GM12873 (cell line): ENCODE data around the gene PTGER3.

Source experiments
- TF ChIP-seq, protein P1 (sequence below): IDR thresholded peaks from 2 replicates; pipeline ENCODE4 v1.5.1; 2012; ENCODE audit warnings: low read depth, mild to moderate bottlenecking, moderate library complexity, low read length, control low read depth; ENCODE audit not compliant: insufficient read depth; ENCODE audit errors: missing control alignments

Gene PTGER3

DNA sequence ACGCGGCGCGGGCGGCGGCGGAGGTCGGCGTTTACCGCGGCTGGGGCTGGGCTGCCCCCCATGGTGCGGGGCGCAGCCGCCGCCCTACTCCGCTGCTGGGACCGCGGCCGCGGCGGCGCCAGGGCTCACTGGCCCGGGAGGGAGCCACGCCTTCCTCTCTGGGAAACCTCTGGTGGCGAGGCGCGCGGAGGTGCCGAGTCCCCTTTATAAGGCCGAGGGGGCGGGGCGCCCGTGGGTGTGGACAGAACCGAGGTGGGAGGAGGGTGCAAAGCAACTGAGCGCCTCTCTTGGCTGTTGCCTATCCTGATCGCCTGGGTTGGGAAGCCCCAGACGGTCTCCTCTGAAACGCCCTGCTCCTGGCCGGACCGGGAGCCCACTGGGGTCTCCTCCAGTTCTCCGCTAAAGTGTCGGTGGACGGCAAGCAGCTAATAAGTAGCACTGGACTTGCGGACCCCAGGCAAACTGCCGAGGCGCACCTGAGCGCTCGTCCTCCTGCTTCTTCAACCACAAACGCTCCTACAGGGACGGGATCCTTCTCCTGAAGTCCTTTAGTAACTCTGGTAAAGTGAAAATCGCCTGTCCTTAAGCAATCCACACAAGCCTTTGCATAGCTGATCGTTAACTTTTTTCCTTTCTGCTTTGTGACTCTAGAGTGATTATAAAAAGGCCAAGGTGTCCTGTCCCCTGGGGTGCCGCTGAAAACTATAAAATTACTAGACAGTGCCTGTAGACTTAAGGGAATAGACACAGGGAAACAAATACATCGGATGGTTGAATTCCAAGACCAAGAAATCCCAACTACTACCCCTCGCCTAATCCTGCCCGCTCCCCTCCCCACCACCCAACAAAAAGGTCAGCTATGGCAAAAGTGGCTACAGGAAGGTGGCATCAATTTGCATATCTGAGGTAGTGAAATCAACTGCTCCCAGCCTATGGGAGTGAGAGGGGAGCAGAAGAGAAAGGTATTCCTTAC, at the start of gene PTGER3:
TSS of gene PTGER3 (minus strand) at position 182 of the 973 bp plus-strand sequence. CDS start 239 bp downstream, outside the sequence.
- TF ChIP-seq, protein P1, sequence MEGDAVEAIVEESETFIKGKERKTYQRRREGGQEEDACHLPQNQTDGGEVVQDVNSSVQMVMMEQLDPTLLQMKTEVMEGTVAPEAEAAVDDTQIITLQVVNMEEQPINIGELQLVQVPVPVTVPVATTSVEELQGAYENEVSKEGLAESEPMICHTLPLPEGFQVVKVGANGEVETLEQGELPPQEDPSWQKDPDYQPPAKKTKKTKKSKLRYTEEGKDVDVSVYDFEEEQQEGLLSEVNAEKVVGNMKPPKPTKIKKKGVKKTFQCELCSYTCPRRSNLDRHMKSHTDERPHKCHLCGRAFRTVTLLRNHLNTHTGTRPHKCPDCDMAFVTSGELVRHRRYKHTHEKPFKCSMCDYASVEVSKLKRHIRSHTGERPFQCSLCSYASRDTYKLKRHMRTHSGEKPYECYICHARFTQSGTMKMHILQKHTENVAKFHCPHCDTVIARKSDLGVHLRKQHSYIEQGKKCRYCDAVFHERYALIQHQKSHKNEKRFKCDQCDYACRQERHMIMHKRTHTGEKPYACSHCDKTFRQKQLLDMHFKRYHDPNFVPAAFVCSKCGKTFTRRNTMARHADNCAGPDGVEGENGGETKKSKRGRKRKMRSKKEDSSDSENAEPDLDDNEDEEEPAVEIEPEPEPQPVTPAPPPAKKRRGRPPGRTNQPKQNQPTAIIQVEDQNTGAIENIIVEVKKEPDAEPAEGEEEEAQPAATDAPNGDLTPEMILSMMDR: no peak

GRCh38 chr1:71094913-71095312, 47.3 kb upstream of the PTGER3 start:
- TF ChIP-seq, protein P1: no peak

DNA sequence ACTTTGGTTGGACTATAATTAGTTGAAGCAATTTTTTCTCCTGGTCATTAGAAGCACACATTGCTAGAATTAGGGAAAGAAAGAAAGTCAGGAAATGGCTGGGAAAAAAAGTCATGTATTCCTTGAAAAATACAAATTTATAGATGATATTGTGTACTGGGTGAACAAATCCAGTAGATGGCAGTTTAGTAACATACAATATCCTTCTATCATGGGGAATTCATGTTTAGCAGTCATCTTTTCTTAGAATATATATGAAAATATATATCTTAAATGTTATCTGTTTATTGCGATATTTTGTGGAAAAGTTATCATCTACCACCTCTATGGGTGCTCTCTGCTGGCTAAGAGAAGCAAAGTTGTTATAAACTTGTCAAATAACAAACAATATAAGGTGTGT, 46.3 kb upstream of the PTGER3 start:
- TF ChIP-seq, protein P1: peak; percentile 17

- TF ChIP-seq, protein P1: no peak
Measured at GRCh38 chr1:71089536-71090270, 42.1 kb upstream of the PTGER3 start.

- TF ChIP-seq, protein P1: no peak
Measured at GRCh38 chr1:71088645-71089287, 41.1 kb upstream of the PTGER3 start.

- TF ChIP-seq, protein P1: no peak
Measured at GRCh38 chr1:71087713-71088112, 40.1 kb upstream of the PTGER3 start.
